Measurements from ENCODE around the gene KIAA0825.

The KIAA0825 gene

GRCh38 chr5:94433397-94434163 lies 184.8 kb downstream of the KIAA0825 start:
- DNase-seq: no peak

GRCh38 chr5:94432499-94432898 lies 185.9 kb downstream of the KIAA0825 start:
- DNase-seq: no peak

- DNase-seq: no peak
Observed at GRCh38 chr5:94431696-94432095, 186.7 kb downstream of the KIAA0825 start.

- DNase-seq: no peak
Observed at GRCh38 chr5:94429566-94429965, 188.8 kb downstream of the KIAA0825 start.

- DNase-seq: no peak
Observed at GRCh38 chr5:94425396-94425795, 193.0 kb downstream of the KIAA0825 start.

- DNase-seq: no peak
Observed at GRCh38 chr5:94423411-94423810, 195.0 kb downstream of the KIAA0825 start.

- no peak for DNase-seq
Observed at GRCh38 chr5:94422812-94423211, 195.6 kb downstream of the KIAA0825 start.

GRCh38 chr5:94420885-94421284 lies 197.5 kb downstream of the KIAA0825 start:
- DNase-seq: no peak

- no peak for DNase-seq
Observed at GRCh38 chr5:94415798-94416197, 202.6 kb downstream of the KIAA0825 start.

GRCh38 chr5:94409440-94409839 lies 209.0 kb downstream of the KIAA0825 start:
- no peak for DNase-seq

GRCh38 chr5:94407023-94407422 lies 211.4 kb downstream of the KIAA0825 start:
- DNase-seq: no peak

GRCh38 chr5:94403483-94403882 lies 214.9 kb downstream of the KIAA0825 start:
- no peak for DNase-seq

GRCh38 chr5:94402096-94402495 lies 216.3 kb downstream of the KIAA0825 start:
- no peak for DNase-seq

GRCh38 chr5:94397508-94397907 lies 220.9 kb downstream of the KIAA0825 start:
- no peak for DNase-seq

GRCh38 chr5:94396687-94397086 lies 221.7 kb downstream of the KIAA0825 start:
- no peak for DNase-seq

GRCh38 chr5:94395468-94395867 lies 222.9 kb downstream of the KIAA0825 start:
- no peak for DNase-seq

GRCh38 chr5:94391996-94392395 lies 226.4 kb downstream of the KIAA0825 start:
- DNase-seq: no peak

- DNase-seq: no peak
Observed at GRCh38 chr5:94389515-94389899, 228.9 kb downstream of the KIAA0825 start.

- no peak for DNase-seq
Observed at GRCh38 chr5:94388773-94389514, 229.5 kb downstream of the KIAA0825 start.

GRCh38 chr5:94385767-94386166 lies 232.6 kb downstream of the KIAA0825 start:
- no peak for DNase-seq

GRCh38 chr5:94378062-94378461 lies 240.3 kb downstream of the KIAA0825 start:
- no peak for DNase-seq

- no peak for DNase-seq
Observed at GRCh38 chr5:94376672-94377345, 241.6 kb downstream of the KIAA0825 start.

GRCh38 chr5:94375801-94376200 lies 242.6 kb downstream of the KIAA0825 start:
- DNase-seq: no peak

- no peak for DNase-seq
Observed at GRCh38 chr5:94374336-94374735, 244.1 kb downstream of the KIAA0825 start.

Measured in stimulated activated CD8-positive, alpha-beta memory T cell treated with anti-CD3 and anti-CD28 coated beads, Interleukin-4, amount 100 ng/mL, for 48 hours (primary cell).